HG02885 (cell line): ENCODE results near the gene VGLL4.
"Not testable (repeated sequence)": the region's sequence is repeated elsewhere in the genome, so short reads cannot be mapped to it uniquely, and the experiment has no call there.

Source experiments
- ATAC-seq: cut with Tn5 transposase; IDR thresholded peaks from one replicate; pipeline ENCODE4 v1.9.1; 2021; ENCODE audit warnings: mild to moderate bottlenecking; ENCODE audit not compliant: unreplicated experiment, poor library complexity

Gene VGLL4

GRCh38 chr3:11514191-11514821 lies 129.4 kb downstream of the VGLL4 start:
- no peak for ATAC-seq

DNA sequence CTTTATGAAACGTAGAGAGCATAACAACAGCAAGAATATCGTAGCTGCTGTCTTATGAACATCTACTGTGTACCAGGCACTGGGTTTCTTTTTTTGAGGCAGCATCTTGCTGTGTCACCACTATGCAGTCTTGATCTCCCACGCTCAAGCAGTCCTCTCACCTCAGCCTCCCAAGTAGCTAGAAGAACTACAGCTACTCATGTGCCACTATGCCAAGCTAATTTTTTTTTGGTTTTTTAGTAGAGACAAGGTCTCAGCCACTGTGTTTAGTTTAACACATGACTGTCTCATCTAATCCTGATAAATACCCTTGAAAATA lies 129.9 kb downstream of the VGLL4 start:
- ATAC-seq = no peak

GRCh38 chr3:11513125-11513816 lies 130.4 kb downstream of the VGLL4 start:
- not testable (repeated sequence) for ATAC-seq

GRCh38 chr3:11511606-11512005 lies 132.1 kb downstream of the VGLL4 start:
- not testable (repeated sequence) for ATAC-seq

DNA sequence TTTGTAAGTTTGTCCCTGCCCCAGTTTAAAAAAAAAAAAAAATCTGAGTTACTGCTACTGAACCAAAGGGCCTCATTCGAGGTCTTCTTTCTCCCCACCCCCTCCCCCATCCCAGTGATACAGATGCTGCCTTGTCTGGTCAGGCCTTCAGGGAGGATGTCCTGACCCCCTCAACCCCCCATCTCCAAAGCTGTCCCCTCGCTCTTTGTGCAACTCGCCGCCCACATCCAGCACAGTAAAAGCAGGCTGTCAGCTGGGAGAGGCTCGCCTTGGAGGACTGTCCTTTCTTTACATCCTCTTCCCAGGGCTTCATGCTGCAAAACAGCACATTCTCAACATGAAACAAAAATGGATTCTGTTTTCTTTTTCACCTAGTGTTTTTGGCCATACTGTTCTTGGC lies 133.4 kb downstream of the VGLL4 start:
- ATAC-seq = no peak

DNA sequence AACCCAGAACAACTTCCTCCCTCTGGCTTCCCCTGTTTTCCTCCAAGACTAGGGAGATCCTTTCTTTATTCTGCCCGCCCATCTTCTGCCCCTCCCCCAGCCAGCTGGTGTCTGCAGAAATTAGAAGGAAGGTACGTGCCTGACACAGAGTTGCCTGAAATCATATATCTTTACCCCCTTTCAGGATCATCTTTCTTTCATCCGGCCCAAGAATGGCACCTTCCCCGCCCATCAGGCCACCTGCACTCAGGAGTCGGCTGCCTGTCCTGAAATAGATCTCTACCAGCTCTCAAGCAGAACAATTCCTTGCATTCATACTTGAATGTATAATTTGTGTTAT lies 133.7 kb downstream of the VGLL4 start:
- no peak for ATAC-seq

DNA sequence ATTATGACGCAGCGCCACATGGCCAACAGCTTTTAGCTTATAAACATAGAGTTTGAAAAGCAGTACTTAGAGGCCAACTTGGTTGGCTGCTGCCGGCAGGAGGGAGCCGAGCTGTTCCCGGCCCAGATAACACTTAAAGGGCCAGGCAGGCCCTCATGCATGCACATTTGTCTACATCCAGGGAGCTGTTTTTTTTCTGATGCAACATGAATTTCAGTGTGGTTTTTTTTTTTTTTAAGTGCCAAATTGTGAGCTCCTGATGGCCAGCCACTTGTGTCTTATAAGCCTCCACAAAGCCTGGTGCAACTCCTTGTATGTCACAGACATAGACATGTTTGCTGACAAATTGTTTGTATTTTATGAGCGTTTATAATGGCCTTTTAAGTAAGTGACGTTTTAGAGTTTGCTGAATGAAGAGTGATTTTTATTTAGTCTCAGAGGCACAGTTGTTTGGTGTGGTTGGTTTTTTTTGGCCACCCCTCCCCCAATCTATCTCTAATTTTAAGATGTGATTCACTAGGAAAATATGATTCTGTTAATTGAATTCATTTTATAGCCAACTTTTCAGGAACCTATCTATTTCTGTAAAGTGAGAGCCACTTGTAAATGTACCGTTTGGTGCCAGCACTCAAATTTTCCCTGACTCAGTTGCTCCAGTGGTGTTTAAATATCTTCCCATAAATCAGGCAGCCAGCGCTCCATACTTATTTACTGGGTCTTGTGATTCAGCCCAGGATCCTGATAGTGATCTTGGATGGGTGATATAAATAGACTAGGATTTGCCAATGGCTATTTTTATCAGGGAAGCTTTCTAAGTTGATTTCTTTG lies 134.3 kb downstream of the VGLL4 start:
- ATAC-seq = no peak

DNA sequence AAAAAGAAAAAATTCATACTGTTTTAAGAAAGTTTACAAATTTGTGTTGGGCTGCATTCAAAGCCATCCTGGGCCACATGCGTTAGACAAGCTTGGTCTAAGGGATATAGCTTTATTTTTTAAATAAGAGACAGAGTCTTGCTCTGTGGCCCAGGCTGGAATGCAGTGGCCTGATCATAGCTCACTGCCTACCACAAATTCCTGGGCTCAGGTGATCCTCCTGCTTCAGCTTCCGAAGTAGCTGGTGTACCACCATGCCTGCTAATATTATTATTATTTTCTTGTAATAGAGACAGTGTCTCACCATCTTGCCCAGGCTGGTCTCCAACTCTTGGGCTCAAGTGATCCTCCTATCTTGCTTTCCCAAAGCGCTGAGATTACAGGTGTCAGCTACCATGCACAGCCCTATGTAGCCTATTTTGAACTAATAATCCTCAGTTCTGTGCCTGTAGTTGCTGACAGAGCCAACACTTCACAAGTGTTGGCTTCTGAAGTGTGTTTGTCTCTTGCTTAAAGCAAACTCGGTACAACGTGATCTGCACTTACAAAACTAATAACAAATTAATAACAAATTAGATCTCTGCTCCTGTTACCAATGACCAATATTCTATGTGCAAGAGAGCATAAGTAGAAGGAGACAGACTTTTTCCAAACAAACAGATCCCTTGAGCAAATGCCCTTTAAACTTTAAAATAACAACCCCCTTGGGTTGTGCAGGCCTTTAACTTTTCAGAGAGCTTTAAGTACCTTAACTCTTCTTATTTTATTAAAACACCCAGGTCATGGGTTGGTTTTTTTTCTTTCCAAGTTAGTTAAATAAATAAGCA lies 135.2 kb downstream of the VGLL4 start:
- no peak for ATAC-seq

DNA sequence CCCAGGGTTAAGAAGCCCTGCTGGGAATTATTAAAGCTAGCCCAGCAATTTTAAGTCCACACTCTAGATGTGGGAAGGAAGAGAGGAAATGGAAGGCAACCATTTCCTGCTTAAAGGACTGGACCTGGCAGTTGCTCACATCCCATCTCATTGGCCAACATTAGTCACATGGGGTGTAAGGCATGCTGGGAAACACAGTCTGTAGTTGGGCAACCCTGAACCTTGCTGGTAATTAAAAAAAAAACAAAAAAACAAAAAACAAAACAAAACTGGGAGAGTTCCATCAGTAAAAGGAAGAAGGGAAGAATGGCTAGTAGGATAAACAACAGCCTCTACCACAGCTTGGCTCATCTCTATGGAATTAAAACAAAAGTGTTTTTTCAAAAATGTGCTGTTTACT lies 136.0 kb downstream of the VGLL4 start:
- no peak for ATAC-seq
